Stimulated activated CD8-positive, alpha-beta memory T cell treated with anti-CD3 and anti-CD28 coated beads, Interleukin-7, amount 100 ng/mL, for 1 hour (primary cell): ENCODE measurements around the gene PANK4.

ENCODE experiments used
- DNase-seq, 2 donors: peaks; one replicate each; pipeline ENCODE4 v3.0.0-alpha.2; 2020; ENCODE audit warnings: low read depth in 2 of 2

PANK4 gene

DNA sequence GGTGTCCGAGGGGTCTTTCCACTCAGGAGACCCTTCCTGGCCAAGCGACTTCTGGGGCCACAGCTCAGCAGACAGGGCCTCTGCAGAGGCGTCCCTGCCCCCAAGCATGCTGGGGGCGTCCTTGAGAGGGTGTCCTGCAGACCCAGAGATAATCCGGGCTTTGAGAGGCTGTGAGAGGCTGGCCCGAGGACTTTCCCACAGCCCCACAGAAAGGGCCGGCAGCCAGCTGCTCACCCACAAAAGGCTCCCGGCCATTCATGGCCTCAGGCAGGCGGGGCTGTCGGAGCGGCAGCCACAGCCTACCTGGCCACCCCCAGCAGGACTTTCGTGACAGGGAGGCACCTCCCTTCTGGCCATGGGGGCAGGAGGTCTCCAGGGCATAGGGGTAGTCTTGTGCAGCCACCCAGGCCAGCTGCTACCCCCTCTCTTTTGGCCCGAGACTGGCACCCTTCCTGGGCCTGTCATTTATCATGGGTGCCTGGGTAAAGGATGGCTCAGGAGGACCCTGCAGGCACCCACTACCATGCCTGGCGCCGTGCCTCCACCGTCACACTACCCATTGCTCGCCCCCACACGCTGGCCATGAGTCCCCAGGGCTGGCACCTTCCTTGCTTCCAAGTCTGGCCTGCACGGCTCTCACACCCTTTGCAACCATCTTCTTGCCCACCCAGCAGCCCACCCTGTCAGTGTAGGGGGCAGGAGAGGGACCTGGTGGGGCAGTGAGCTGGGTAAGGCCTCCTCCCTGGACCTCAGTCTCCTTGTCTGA, 18.7 kb upstream of the PANK4 start:
- DNase-seq, result no peak

DNA sequence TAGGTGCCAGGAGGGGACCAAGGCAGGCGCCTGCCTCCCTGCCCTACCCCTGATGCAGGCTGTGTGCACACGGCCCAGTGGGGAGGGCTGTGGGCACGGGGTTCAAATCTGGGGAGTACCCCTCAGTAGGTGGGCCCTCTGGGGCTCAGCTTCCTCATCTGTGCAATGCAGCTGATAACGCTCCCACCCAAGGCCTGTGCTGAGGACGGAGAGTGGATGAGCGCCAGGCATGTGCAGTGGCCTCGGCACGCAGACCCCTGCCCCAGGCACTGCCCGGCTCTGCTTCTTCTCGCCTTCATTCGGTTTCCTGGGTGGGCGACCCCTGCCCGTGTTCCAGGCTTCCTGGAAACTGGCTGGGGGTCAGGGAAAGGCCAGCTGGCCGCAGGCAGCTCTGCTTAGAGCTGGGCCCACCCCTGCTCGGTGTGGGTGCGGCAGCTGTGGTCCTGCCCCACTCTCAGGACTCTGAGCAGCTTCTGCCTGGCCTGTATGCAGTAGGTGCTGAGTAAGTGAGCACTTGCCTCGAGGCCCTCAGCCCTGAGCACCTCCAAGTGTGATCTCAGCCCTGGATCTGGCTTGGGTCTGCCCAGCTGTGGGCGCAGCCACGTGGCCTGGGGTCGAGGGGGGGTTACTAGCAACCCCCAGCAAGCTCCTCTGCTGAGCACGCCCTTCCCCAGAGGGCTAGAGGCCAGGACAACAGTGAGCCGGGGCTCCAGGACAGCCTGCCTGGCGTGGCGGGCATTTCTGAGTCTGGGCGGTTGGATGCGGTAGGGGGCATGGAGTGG, 17.9 kb upstream of the PANK4 start:
- no peak for DNase-seq

GRCh38 chr1:2543543-2544092, 17.2 kb upstream of the PANK4 start:
- no peak for DNase-seq

GRCh38 chr1:2542246-2542915, 16.0 kb upstream of the PANK4 start:
- no peak for DNase-seq

GRCh38 chr1:2541619-2542245, 15.3 kb upstream of the PANK4 start:
- no peak for DNase-seq

DNA sequence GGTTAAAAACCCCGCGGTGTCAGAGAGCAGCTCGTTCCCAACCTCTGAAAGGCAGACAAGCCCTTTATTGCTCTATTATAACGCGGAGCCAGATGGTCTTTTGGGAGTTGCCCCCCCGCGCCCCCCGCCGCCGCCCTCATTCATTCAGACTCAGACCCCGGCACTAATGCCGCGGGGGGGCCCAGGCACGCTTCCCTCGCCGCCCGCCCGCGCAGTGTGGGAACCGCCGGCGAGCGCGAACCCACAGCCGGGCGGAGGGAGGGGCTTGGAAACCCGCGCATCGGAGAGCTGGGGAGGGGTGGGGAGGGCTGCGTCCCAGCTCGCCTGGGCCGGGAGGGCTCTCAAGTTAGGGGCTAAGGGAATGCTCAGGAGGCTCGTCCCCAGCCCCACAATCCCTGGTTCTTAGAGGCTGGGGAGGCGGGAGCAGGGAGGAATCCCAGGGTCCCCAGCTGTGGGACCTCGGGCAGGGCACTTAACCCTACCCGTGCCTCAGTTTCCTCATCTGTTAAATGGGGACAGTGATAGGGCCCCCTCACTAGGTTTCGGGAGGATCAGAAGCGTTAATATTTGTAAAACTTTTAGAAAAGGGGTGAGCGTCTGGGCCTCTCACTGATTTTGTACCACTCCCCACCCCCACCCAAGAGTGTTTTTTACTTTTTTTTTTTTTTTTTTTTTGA, 14.6 kb upstream of the PANK4 start:
- no peak for DNase-seq

DNA sequence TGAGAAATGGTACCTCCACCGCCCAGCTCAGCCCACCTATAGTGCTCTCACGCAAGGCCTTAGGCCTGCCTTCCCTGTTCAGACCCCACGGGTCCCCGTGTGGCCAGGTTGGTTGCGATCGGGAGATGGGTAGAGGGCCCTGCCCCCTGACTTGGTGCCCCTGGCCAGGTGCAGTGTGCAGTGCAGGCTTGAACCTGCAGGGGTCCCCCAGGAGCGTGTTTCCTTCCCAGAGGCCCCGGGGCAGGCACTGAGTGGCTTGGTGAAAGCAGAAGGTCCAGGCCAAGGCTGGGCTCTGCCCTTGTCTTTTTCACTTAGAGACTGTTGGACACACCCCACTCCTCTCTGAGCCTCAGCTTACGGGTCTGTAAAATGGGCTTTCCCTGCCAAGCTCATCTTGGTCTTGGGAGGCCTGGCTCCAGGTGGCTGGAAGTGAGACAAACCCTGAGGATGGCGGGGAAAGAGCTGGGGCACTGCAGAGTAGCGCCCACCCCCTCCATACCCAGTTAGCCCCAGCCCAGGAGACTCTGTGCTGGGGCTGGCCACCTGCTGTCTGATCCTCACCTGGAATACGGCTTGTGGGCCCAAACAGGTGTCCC, 13.0 kb upstream of the PANK4 start:
- DNase-seq, result no peak

DNA sequence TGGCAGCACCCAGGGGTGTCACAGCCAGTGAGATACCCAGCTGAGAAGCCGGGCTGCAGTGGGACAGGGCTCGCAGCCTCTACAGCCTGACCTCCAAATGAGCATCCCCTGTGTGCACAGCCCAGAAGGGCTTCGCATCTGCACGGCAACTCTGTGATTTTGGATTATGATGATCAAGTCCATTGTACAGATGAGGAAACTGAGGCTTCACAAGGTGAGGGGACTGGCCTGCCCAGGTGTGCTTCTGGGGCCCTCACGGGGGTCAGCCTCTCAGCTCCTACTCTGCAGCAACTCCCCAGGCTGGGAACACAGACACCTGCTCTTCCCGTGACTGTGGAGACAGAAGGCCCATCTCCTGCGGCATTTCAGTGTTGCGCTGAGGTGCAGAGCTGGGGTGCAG, 12.5 kb upstream of the PANK4 start:
- DNase-seq, result no peak

DNA sequence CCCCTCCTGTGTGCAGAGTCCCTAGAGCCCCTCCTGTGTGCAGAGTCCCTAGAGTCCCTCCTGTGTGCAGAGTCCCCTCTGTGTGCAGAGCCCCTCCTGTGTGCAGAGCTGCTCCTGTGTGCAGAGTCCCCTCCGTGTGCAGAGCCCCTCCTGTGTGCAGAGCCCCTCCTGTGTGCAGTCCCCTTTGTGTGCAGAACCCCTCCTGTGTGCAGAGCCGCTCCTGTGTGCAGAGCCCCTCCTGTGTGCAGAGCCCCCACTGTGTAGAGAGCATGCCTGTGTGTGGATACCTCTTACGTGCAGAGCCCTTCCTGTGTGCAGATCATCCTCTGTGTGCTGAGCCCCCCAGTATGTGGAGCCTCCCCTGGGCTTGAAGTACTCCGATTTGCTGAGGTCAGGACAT, 12.0 kb upstream of the PANK4 start:
- DNase-seq, result no peak

GRCh38 chr1:2537784-2538115, 11.4 kb upstream of the PANK4 start:
- no peak for DNase-seq

DNA sequence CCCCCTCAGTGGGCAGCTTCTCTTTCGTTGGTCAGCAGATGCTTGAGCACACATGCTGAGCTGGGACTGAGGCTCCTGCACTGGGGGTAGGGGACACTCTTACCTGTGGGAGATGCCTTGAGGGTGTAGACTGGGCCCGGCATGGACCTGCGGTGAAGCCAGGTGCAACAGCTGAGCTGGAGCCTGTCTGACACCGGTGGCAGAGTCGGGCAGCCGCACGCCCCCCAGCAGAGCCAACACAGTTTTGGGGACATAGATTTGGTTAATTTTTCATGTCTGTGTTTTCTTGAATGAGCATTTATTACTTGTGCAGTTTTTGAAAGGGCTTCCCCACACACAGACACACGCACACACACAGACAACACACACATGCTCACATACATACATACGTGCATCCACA, 9.6 kb upstream of the PANK4 start:
- DNase-seq, result no peak

DNA sequence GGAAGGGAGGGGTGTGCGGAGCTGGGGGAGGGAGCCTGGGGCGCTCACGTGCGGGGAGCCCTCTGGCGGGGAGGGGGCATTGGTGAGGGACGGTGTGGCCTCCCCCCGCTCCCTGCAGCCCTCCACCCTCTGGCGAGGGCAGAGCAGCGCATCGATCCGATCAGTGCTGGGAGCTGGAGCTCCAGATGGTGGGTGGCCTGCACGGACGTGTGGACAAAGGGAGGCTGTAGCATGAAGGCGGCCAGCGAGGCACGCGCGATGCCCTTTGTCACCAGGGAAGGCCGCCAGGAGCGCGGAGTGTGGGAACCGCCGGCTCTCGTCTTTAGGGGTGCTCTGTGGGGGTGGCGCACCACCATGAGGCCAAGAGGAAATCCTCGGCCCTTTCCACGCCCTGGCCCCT, 9.1 kb upstream of the PANK4 start:
- no peak for DNase-seq

- no peak for DNase-seq
Measured at GRCh38 chr1:2534687-2535441, 8.5 kb upstream of the PANK4 start.

- DNase-seq, result no peak
Measured at GRCh38 chr1:2534315-2534686, 7.9 kb upstream of the PANK4 start.

- no peak for DNase-seq
Measured at GRCh38 chr1:2533365-2533764, 7.0 kb upstream of the PANK4 start.

- no peak for DNase-seq
Measured at GRCh38 chr1:2532485-2533160, 6.2 kb upstream of the PANK4 start.

DNA sequence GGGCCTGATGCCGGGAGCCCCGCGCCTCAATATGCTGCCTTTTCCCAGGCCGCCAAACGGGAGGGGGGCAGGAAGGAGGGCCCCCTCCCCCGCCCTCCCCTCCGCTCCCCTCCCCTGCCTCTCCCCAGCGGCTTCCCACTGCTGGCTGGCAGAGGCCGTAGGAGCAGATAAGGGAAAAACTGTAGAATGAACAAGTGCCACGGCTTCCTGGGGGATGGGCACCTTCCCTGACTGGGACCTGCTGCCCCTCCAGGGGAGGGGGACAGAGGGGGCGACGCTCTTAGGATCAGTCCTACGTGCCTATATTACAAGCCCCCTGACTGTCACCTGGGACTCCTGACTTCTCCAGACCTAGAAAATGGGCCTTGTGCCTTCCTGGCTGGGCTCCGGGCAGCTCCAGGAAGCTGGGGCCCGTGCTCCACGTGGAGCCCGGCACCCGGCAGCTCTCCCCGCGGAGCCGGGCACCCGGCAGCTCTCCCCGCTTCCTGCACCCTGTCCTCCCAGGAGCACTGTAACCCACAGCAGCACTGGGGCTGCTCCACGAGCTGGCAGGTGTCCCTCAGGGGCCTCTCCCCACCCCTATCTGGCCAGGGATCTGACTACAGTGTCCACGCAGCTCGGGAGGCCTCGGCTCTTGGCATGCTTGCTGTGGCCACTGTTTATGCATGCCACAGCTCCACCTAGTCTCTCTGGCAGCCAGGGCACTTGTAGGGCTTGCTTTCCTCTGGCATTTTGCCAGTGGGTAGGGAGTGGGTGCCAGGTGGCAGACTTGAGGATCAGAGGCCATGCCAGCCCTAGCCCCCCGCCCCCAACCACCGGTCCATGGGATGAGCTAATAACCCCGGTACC, 4.3 kb upstream of the PANK4 start:
- DNase-seq, result no peak

- DNase-seq, result no peak
Measured at GRCh38 chr1:2529784-2530512, 3.6 kb upstream of the PANK4 start, which contains the start of gene HES5. TSS of gene HES5 (minus strand) at chr1:2530263. CDS start at chr1:2530164, 99 bp downstream.
